HG03558 (cell line): ENCODE results near the gene TJP3.
"Not testable (repeated sequence)": the region's sequence is repeated elsewhere in the genome, so short reads cannot be mapped to it uniquely, and the experiment has no call there.

Source experiments
- ATAC-seq: cut with Tn5 transposase; IDR thresholded peaks from one replicate; pipeline ENCODE4 v1.9.1; 2021; ENCODE audit warnings: moderate number of reproducible peaks; ENCODE audit not compliant: unreplicated experiment; ENCODE audit errors: extremely low read depth

TJP3 gene

DNA sequence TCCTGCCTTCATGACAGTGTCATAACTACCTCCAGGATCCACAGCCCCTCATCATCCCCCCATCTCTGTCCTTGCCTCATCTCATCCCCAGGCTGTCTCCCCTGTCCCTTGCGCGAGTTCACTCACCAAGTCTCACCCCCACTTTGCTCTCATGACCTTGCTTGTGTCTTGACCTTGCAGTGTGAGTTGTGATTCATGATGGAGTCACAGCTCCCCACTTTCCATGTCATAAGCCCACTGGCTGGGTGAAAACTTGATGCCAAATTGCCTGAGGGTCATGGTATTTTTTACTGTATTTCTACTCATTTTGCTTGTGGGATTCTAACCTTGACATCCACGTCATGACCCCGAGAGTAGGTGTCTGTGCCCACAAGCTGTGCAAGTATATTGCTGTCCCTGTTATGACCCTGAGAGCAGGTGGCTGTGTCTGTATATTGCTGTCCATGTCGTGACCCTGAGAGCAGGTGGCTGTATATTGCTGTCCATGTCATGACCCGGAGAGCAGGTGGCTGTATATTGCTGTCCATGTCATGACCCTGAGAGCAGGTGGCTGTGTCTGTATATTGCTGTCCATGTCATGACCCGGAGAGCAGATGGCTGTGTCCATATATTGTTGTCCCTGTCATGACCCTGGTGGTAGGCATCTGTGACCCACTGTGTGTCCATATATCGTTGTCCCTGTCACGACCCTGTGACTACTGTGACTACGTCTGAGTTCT lies 29.5 kb downstream of the TJP3 start:
- no peak for ATAC-seq

DNA sequence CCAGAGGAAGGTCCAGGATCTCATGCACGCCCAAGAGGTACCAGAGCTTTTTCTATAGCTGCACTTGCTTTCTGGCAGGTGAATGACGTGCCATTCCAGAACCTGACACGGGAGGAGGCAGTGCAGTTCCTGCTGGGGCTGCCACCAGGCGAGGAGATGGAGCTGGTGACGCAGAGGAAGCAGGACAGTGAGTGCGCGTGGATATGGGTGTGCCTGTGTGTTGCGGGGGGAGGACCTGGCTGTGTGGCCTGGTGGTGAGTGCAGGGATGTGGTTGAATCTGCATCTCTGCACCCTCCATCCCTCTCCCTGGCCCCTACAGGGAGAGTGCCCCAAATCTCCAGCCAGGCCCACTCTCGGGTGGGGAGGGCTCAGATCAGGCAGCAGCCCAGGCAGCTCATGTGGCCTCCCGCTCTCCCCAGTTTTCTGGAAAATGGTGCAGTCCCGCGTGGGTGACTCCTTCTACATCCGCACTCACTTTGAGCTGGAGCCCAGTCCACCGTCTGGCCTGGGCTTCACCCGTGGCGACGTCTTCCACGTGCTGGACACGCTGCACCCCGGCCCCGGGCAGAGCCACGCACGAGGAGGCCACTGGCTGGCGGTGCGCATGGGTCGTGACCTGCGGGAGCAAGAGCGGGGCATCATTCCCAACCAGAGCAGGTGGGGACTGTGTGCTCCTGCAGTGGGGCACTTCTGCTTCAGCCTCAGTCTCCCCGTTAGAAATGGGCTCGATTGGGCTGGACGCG lies 30.5 kb downstream of the TJP3 start:
- no peak for ATAC-seq

DNA sequence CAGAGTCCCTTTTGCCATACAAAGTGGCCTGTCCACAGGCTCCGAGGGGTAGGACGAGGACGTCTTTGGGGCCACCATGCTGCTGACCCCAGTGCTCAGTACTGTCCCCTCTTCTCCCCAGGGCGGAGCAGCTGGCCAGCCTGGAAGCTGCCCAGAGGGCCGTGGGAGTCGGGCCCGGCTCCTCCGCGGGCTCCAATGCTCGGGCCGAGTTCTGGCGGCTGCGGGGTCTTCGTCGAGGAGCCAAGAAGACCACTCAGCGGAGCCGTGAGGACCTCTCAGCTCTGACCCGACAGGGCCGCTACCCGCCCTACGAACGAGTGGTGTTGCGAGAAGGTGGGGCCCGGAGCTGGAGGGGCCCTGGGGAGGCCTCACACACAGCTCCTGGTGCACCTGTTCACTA lies 32.2 kb downstream of the TJP3 start:
- ATAC-seq: no peak

DNA sequence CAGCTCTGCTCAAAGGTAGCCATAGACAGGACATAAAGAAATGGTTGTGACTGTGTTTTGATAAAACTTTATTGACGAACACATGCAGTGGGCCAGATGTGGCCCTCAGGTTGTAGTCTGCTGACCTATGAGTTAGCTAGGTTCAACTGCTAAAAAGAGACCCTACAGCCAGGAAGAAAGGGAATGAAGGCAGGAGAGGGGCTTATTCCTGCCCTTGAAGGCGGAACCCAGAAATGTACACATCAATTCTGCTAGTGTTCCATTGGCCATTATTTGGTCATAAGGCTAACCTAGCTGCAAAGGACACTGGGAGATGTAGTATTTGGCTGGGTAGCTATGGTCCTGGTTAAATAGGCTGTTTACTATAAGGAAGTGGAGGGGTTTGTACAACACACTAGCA lies 35.3 kb downstream of the TJP3 start:
- ATAC-seq: no peak

DNA sequence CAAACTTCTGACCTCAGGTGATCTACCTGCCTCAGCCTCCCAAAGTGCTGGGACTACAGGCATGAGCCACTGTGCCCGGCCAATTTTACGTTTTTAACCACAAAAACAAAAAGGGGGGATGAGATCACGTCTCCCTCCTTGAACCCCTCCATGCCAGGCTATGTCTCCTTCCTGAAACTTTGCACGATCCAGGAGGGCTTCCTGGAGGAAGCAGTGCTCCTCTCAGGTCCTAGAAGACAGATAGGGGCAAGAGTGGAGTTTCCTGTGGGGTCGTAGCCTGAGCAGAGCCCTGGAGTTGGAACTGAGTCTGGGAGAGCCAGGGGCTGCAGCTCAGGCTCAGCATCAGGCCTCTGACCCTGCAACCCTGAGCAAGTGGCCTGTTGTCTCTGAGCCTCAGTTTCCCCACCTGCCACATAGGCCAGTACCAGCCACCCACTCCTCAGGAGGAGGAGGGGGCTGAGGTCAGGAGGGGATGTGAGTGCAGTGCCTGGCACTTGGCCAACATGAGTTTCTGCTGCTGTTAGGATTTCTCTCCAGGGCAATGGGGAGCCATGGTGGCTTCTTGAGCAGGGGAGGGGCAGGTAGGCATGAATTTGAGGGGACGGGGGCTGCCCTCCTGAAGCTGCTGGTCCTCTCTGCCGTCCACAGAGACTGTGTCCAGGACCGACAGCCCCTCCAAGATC lies 37.3 kb downstream of the TJP3 start:
- ATAC-seq: no peak

DNA sequence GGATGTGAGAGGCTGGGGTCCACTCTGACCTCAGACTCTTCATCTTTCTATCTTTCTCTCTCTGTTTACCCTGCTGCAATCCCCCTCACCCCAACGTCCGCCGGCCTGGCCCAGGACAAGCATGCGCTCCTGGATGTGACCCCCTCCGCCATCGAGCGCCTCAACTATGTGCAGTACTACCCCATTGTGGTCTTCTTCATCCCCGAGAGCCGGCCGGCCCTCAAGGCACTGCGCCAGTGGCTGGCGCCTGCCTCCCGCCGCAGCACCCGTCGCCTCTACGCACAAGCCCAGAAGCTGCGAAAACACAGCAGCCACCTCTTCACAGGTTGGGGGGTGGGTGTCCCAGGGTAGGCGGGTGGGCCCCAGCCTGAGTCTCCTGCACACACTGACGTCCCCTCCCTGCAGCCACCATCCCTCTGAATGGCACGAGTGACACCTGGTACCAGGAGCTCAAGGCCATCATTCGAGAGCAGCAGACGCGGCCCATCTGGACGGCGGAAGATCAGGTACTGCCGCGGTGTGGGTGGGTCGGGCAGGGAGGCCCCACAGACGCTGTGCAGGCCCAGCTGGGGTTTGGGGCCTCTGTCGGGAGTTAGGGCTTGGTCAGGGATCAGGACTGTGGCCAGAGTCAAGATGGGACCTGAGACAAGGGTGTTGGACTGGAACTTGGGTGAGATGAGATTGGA lies 38.3 kb downstream of the TJP3 start:
- ATAC-seq: no peak

DNA sequence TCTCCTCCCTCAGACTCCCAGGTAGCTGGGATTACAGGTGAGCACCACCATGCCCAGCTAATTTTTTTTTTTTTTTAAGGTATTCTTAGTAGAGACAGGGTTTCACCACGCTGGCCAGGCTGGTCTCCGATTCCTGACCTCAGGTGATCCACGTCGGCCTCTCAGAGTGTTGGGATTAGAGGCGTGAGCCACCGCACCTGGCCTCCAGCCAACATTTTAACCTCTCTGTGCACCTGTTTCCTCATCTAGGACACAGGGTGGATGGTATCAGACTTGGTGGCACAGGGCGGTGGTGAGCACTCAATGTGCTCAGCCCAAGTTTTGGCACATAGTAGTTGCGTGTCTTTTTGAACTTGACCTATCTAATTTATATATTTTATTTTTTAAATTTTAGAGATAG lies 40.8 kb downstream of the TJP3 start:
- no peak for ATAC-seq

DNA sequence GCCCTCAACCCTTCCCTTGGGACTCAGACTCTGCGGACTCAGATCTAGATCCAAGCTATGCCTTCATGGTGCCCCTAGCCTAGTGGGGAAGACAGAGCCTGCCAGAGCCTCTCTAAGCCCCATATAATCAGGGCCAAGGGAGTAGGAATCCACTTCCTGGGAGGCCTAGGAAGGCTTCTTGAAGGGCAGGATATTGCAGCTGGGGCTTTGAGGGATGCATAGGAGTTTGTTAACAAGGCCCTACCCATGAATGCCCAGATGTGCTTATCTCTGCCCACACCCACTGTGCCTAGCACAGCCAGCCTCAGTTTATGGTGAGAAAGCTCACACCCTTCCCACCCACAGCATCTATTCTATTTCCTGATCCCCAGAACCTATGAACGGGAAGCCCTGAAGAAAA lies 42.0 kb downstream of the TJP3 start:
- ATAC-seq: no peak

DNA sequence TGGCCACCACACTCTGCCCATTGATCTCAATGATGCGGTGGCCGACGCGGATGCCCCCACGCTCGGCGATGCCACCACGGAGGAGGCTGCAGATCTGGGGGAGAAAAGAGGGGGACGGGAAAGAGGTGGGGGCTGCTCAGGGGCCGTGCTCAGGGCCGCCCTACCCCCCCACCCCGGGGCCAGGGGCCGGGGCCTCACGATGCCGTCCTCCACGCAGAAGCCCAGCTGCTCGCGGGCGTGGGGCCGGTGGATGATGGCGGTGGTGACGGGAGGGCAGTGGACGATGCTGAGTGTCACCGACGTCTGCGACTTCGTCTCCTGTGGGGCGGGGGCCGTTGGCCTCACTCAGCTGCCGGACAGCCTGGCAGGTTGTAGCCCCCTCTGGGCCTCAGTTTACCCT lies 43.1 kb downstream of the TJP3 start:
- ATAC-seq: no peak

DNA sequence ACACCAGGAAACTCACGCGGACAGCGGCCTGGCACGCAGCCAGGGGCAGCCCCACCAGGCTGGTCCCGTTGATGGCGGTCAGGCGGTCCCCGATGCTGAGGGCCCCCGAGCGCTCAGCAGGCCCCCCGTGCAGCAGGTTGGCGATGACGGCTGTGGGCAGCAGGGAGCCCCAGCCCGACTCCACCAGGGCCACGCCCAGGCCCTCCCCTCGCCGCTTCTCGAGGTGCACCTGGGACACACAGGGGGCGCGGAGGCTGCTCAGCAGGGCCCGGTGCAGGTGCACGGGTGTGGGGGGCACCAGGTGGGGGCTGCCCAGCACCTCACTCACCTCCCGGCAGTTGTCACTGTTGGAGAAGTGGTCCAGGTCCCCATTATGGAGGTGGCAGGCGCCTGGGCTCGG lies 44.3 kb downstream of the TJP3 start:
- ATAC-seq: no peak

DNA sequence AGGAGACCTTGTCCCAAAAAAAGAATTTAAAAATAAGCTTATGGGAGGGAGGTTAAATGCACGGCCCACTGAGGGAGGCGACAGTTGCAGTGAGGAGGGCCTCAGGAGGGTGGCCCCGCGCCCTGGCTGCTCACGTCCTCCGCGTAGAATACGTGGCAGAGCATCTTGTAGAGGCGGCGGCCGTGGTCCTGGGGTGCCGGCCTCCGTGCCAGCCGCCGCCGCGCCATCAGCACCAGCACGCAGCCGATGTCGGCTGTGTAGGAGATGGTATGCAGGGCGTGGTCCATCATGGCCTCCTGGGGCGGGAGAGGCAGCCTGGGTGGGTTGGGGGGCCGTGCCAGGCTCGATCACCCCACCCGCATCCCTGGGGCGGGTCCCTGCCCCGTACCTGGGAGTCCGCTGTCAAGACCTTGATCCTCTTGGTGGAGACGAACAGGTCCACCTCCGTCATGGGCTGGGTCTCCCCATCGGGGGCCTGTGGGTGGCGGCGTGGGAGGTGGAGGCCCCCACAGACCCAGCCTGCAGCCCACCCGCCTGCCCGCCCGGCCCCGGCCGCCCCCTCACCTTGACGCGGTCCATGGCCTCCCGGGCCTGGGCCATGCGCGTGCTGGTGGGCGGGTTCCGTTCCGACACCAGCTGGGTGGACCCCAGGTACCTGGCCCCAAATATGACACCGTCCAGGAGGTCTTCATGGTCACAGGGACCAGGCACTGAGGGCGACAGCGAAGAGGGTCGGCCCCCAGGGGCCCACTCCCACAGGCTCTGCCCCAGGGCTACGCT lies 45.6 kb downstream of the TJP3 start:
- no peak for ATAC-seq

DNA sequence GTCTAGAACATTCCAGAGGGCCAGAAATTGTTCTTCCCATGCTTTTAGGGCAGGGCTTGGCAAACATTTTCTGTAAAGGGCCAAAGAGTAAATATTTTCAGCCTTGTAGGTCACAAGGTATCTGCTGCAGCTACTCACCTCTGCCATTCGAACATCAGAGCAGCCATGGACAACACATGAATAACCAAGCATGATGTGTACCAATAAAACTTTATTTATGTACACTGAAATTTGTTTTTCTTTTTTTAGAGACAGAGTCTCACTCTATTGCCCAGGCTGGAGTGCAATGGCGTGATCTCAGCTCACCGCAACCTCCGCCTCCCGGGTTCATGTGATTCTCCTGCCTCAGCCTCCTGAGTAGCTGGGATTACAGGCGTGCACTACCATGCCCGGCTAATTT lies 49.5 kb downstream of the TJP3 start:
- ATAC-seq: not testable (repeated sequence)

DNA sequence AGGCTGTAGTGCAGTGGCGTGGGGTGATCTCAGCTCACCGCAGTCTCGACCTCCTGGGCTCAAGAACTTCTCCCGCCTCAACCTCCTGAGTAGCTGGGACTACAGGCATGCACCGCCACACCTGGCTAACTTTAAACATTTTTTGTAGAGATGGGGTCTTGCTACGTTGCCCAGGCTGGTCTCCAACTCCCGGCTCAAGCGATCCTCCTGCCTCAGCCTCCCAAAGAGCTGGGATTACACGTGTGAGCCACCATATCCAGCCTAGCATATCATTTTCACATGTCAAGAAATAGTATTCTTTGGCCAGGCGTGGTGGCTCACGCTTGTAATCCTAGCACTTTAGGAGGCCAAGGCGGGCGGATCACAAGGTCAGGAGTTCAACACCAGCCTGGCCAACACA lies 50.1 kb downstream of the TJP3 start:
- not testable (repeated sequence) for ATAC-seq

DNA sequence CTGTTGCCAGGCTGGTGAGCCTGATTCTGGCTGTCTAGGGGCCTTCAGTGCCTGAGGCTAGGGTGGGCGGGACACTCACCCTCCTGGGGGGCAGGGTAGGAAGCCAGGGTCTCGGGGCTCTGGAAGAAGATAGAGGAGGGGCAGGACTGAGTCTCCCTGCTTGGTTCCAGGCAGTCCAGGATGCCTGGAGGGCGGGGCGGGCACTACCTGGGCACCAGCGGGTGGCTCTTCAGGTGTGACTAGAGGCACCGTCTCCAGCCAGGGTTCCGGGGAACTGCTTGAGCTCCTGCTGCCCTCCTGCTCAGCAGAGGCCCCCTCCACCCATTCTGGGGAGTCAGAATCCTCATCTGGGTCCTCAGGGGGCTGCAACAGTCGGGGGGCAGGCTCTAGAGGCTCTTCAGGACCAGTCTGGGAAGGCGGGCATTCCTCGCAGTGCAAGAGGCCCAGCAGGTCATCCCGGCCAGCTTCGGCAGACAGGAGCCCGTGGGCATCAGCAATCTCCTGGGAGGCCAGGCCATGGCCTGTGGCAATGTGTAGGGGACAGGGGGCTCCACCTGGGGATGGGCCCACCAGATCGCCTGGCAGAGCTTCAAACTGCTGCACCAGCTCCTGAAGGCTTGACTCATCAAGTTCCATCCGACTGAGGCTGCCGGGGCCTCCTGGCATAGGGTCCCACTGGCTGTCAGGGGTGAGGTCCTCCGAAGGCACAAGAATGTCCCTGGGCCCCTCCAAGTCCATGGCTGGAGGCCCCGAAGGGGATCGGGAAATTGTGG lies 51.5 kb downstream of the TJP3 start:
- no peak for ATAC-seq

DNA sequence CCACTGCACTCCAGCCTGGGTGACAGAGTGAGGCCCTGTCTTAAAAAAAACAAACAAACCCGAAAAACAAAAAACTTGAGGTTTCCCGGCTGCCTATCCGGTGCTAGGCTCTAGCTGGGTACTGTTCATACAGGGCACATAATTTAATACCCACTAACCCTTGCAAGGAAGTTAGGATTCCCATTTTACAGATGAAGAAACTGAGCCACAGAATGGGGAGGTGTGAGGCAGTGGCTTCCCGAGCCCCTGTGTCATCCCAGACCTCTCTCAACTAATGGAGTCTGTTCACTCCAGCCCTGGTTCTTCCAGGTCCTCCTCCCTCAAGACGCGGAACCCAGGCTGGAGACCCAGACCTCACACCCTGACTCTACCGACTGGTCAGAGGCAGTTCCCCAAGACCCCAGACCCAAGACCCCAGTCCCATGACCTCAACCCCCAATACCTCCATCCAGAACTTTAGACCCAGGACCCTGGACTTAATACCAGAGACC lies 52.7 kb downstream of the TJP3 start:
- ATAC-seq: no peak

DNA sequence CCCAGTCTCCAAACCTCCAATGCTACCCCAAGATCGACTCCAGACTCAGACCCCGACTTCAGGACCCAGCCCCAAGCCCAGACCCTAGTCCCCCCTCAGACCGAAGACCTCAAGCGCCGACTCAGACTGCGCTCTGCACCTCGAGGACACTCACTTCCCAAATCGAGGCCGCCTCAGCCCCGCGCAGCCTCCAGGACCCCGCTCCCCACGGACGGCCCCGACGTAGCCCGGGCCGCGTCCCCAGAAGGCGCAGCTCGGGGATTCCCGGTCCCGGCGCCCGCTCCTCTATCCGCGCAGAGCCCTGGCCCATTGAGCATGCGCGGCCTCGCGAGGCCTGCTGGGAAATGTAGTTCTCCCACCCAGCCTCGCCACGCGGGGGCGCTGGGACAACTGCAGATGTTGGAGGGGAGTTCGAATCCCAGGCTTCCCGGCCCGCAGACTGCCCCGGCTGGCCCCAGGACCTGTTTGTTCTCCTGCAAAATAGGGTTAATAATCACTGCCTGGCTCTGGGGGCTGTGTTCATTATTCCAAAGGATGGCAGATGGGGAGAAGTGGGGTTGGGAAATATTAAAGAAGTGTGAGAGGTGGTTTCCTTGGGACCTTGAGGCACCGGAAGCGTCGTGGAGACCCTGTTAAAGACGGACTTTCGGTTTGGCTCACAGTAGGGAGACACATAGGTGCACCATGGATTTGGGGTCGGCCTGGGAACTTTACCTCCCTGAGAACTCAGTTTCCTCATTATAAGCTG lies 53.4 kb downstream of the TJP3 start, which contains the start of gene APBA3:
APBA3 (minus strand) TSS at position 311 of the 748 bp plus-strand sequence. CDS start 1,428 bp downstream, outside the sequence.
- ATAC-seq: peak; percentile 31

DNA sequence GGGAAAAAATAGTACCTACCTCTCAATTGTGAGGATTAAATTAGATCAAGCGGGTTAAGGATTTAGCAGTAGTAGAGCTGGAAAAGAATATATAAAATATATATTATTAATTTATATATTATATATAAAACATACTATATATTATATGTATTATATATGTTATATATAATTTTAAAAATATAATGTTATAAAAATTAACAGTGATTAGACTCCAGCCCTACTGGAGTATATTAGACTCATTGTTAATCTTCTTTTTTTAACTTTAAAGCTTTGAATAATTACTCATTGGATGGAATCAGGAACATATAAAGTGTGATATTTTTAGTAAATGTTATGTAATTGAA lies 53.9 kb downstream of the TJP3 start:
- ATAC-seq: no peak
